NCI-H345 (cell line): ENCODE results near the gene CNN2.
A peak's percentile ranks its signal among the peaks of the same experiment; 100 is the strongest.

Source experiments
- DNase-seq: peaks from one replicate; lab custom pipeline; 2025; lab: John Stamatoyannopoulos, UW

CNN2 gene

GRCh38 chr19:1081301-1082164 lies 55.1 kb downstream of the CNN2 start:
- peak; percentile 50 for DNase-seq

GRCh38 chr19:1082165-1082927 lies 55.9 kb downstream of the CNN2 start:
- peak; percentile 99 for DNase-seq

DNA sequence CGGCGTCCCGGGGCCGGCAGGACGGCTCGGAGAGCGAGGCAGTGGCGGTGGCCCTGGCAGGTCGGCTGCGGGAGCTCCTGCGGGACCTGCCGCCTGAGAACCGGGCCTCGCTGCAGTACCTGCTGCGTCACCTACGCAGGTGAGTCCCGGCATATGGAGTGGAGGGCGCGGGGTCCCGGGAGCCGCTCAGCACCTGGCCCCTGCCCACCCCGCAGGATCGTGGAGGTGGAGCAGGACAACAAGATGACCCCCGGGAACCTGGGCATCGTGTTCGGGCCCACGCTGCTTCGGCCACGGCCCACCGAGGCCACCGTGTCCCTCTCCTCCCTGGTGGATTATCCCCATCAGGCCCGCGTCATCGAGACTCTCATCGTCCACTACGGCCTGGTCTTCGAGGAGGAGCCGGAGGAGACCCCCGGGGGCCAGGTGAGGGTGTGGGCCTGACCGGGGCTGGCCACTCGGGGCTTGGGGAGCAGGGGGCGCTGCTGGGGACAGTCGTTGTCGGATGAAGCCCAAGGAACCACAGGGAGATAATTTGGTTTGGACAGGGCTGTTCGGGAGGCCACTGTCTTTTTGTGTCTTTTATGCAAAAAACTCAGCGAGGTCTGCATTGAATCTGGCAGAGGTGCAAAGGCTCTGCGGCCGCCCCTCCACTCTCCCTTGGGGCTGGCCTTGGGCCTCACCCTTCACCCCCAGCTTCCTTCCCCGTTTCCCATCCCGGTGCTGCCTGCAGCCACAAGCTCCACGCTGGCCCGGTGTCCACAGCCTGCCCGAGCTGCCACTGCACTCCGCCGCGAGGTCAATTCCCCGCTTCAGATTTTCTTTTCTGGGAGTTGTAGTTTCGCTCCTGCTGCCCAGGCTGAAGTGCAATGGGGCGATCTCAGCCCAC lies 56.8 kb downstream of the CNN2 start:
- DNase-seq = no peak

GRCh38 chr19:1084024-1084868 lies 57.8 kb downstream of the CNN2 start:
- DNase-seq = no peak

GRCh38 chr19:1085053-1085658 lies 58.7 kb downstream of the CNN2 start:
- DNase-seq = no peak

DNA sequence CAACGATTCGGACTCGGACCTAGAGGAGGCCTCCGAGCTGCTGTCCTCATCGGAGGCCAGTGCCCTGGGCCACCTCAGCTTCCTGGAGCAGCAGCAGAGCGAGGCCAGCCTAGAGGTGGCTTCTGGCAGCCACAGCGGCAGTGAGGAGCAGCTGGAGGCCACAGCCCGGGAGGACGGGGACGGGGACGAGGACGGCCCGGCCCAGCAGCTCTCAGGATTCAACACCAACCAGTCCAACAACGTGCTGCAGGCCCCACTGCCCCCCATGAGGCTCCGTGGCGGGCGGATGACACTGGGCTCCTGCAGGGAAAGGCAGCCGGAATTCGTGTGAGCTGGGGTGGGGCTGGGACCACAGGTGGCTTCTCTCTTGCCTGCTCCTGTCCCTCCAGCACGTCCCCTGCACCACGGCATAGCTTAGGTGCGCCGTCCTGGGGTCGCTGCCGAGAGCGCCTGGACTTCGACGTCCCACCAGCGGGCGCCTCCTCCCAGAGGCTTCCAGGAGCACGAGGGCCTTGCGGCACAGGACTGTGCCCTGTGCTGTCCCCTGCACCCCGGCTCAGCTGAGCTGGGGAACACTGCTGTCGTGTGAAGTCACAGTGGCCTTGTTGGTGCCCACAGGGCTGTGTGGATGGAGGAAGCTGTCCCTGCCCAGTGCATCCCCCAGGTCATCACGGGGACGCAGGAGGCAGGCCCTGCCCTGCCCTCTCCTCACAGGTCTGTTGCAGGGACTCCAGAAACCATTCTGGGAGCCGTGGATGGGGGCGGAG lies 59.5 kb downstream of the CNN2 start:
- DNase-seq = no peak

DNA sequence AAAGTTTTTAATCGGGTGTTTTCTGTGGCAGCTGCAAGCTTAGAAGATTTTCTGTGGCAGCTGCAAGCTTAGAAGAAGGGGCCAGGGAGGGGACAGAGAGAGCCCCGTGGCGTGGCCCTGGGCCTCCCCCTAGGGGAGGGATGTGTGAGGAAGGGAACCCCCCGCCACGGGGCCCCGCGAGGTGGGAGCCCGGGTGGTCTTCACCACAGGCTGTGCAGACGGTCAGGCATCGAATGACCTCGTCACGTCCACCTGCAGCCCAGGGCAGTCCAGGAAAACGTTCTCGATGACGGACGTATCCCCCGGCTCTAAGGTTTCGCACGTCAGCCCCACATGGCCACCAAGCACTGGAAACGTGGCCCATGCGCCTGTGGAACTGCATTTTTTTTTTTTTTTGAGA lies 60.2 kb downstream of the CNN2 start:
- DNase-seq = no peak

- DNase-seq = no peak
Observed at GRCh38 chr19:1087813-1088415, 61.5 kb downstream of the CNN2 start.

DNA sequence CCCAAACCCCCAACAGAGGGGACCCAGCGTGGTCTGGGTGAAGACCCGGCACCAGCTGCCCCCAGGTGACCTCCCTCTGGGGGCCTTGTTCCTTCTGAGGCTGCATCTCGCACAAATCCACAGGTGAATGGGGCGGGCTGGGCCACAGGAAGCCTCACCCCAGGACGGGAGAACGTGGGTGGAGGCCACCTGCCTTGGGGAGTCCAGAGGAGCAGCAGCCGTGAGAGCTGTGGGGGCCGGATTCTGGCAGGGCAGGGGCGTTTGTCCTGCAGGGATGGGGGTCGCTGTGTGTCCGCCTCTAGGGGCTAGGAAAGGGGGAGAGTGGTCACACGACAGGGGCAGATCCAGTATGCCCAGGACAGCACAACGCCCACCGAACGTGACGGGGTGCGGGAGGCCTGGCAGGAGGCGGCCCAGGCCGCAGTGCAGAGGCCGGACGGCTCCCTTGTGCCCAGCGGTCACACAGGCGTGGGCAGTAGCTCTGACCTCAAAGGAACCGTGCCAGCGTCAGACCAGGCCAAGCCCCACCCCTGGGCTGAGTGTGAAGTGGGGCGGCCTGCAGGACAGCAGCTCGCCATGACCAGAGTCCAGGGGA lies 62.1 kb downstream of the CNN2 start:
- DNase-seq = no peak
